ENCODE measurements around the gene TENT5C.

The TENT5C gene

DNA sequence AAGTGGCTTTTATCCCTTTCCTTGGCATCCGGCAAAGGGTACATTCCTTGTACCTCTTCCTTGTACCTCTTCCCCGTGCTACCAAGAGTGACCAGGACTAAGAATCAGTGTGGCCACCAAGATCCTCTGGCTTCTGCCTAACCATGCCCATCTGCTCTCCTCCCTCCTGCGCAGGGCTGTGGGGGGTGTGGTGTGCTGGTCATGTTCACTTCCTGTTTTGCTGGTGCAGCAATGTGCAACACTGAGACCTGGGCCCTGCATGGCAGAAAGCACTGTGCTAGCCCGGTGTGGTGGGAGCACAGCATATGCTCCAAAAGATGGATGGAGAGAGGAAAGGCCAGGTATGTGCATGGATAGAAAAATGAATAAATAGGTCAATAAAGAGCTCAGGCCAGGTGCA is 33.3 kb upstream of the TENT5C start:
- DNase-seq (ENCODE audit: low spot score), result no peak

DNA sequence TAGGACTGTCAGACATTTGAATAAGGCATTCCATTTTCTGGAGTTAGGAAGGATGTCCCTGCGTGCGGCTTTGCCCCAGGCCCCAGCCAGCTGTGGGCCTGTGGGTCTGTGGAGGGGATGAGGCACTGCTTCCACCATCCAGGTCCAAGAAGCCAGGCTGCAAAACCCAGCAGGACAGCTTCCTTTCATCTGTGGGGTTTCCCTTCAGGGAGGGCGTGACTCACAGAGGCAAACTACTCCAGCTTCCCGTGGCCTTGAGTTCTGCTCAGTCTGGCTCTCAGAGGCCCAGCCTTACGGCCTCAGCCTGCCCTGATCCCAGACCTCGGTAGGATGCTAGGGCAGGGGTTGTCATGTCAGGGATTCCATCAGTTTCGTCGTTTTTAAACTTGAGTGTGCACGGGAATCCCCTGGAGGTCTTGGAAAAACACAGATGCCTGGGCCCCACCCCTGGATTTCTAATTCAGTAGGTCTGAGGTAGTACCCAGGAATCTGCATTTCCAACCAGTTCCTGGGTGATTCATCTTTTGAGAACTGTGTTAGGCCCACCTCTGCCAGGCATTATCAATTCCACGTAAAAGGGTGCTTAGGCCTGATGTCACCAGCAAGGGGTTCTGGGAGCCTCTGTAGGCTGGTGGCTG is 32.3 kb upstream of the TENT5C start:
- DNase-seq (ENCODE audit: low spot score), result no peak

DNA sequence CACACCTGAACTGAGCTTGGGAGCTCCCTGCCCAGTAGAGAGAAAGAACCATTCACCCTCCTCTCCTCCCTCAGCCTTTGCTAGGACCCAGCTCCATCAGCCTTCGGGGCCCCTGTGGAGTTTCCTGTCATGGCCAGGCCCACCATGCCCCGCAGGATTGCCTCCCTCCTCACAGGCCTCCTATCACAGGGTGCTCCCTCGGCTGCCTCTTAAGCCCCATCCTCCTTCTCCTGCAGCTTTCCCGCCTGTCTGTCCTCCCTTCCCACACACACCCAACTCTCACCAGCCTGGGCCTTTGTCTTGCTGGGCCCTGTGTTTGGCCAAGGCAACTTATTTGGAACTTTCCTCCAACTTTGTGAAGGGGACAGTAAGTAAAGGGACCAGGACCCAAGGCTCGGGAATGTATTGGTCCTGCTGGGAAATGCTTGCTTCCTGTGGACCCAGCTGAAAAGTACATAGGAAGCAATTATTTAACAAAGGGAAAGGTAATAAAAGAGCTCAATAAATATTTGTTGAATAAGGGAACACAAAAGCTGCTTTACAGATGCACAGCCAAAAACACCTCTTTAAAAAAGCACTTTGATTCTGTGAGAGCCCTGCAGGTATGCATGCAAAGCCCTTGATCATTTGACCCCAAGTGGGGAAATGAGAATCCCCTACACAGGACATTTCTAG is 31.6 kb upstream of the TENT5C start:
- DNase-seq (ENCODE audit: low spot score), result no peak

DNA sequence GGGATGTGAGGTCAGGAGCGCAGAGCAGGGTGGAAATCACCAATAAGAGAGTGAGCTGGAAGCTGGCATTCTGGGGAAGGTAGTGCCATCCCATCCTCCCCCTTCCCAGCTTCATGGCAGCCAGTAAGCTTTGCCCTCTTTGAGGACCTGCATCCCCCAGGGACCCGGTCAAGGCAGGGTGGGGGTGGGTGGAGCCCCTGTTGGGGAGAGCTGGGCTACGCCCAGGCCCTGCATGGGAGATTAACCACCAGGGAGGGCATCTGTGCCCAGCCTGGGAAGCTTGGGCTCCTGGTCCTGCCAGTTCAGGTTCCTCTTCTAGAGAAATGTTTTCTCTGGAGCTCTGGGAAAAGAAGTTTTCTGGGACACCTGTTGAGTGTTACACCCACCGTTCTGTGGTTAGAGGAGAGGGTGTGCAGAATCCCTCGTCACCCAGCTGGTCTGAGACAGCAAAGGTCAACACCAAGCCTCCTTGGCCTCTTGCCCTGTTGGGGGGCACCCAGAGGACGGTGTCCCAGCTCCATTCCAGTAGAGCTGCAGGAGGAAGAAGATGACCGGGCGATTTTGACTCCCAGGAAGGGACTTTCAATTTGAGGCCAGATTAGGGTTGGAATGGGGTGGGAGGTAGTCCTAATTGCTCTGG is 30.1 kb upstream of the TENT5C start:
- no peak for DNase-seq (ENCODE audit: low spot score)

- no peak for DNase-seq (ENCODE audit: low spot score)
Measured at GRCh38 chr1:117576236-117576635, 29.6 kb upstream of the TENT5C start.

DNA sequence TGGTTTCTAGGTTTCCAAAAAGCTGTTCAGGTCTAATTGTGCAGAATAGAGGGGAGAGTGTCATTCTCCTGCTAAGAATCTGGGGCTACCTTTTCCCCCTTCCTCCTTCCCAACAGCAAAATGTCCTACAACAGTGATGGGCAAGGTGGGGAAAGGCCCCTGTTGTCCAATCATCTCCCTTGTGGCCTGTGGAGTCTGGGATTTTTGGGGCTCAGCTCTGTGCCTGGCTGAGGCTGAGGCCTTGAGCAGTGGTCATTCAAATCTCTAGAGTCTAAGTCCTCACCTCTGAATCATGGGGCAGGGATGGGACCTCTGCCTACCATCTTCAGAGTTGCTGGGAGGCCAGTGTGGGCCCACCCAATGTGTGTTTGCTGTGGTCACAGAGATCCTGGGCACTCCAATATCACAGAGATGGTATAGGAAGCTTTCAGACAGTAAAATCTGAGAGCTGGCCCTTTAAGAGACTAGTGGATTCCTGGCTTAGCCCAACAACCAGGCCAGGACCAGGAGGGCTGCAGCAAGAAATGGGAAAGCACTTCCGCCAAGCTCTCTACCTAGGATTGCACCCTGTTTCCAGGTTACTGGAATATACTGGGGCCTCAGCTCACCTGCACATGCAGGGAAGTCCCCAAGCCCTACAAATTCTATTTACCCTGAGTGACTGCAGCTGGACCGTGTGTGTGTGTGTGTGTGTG is 28.5 kb upstream of the TENT5C start:
- DNase-seq (ENCODE audit: low spot score), result no peak

DNA sequence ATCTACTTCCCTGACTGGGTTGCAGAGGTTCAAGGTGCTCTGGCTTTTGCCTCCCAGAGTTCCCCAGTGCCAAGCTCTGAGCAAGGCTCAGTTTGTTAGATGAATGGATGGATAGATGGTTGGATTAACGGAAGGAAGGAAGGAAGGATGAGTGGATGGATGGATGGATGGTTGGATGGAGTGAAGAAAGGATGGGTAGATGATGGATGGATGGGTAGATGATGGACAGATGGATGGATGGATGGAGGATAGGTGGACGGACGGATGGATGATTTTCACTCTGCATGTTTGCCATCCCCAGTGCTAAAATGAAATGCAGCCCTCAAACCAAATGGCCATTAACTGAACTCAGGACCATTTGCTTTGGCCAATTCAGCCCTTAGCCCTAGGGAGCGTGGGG is 27.4 kb upstream of the TENT5C start:
- DNase-seq (ENCODE audit: low spot score), result no peak

- DNase-seq (ENCODE audit: low spot score), result no peak
Measured at GRCh38 chr1:117579221-117579906, 26.5 kb upstream of the TENT5C start.

- no peak for DNase-seq (ENCODE audit: low spot score)
Measured at GRCh38 chr1:117580436-117580835, 25.4 kb upstream of the TENT5C start.

DNA sequence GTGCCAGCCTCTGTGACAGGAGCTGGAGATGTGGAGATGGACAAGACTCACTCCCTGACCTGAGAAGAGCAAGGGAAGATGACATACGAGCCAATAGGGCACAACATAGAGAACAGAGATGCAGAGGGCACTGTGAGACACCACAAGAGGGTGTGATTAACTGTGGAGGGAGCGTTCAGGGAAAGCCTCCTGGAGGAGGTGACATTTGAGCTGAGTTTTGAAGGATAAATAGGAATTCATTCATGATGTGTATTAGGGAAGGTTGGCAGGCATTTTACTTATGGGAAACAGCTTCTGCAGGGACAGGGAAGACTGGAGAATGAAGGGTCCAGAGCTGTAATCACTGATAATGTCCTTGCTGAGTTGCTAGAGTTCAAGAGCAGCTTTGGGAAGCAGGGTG is 25.0 kb upstream of the TENT5C start:
- no peak for DNase-seq (ENCODE audit: low spot score)

GRCh38 chr1:117581391-117581943 is 24.4 kb upstream of the TENT5C start:
- DNase-seq (ENCODE audit: low spot score), result no peak

- DNase-seq (ENCODE audit: low spot score), result no peak
Measured at GRCh38 chr1:117582451-117582850, 23.4 kb upstream of the TENT5C start.

GRCh38 chr1:117583247-117583646 is 22.6 kb upstream of the TENT5C start:
- no peak for DNase-seq (ENCODE audit: low spot score)

DNA sequence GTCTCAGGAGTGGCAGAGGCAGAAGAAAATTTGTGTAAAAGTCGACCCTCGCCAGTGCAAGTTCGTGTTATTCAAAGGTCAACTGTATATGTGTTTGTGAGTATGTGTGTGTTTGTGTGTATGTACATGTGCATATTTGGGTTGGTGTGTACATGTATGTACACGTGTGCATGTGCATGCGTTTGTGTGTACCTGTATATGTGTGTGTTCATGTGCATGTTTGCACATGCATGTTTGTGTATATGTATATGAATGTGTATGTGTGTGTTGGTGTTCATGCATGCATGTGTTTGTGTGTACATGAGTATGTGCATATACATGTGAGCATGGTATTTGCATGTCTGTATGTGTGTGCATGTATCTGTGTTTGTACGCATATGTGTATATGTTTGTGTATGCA is 21.7 kb upstream of the TENT5C start:
- DNase-seq (ENCODE audit: low spot score), result no peak

GRCh38 chr1:117585086-117585485 is 20.8 kb upstream of the TENT5C start:
- DNase-seq (ENCODE audit: low spot score), result no peak

DNA sequence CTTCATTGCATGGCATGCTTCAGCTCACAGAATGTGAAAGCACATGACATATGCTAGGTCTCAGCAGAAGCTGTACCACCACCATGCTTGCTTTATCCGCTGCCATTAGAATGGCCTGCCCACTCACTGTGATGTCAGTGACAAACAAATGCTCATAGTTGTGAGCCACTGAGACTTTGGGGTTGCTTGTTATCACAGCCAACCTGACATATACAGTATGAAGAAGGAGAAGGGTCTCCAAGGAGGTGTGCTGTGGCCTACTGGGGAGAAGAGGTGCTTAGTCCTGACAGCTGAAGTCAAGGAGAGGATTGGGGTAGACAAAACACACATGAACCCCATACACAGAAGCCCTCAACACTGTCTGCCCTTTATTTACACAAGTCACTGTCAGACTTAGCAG is 19.5 kb upstream of the TENT5C start:
- no peak for DNase-seq (ENCODE audit: low spot score)

DNA sequence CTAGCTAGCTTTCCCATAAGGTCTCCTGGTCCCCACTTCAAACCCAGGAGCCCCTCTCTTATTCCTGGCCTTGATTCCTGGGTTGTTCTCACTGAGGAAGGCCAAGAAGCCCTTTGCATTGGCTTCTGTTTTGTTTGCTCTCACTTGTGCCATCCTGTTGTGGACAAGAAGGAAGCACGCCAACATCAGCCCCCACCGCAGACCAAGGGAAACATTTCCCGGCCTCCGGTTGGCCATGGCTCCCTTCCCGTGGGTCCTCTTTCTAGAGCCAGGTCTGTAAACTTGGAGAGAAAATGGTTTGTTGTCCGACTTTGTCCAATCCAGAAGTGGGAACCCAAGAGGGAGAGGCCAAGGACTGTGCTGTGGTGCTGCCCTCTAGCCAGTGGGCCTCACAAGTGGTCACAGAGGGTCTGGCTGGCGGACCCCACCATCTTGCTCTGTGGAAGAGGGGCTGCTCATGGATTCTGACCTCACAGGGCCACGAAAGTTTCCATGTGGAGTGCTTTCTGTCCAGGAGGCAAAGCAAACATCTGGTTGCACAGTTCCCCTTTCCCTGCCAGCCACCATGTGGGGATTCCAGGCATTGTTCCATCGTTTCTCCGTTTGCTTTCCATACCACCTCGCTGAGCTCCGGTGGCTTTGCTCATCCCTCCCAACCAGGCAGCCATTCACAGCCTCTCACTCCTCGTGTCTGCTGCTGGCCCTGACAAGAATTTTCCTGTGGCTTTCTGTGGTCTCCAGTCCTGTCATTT is 18.9 kb upstream of the TENT5C start:
- DNase-seq (ENCODE audit: low spot score), result no peak

DNA sequence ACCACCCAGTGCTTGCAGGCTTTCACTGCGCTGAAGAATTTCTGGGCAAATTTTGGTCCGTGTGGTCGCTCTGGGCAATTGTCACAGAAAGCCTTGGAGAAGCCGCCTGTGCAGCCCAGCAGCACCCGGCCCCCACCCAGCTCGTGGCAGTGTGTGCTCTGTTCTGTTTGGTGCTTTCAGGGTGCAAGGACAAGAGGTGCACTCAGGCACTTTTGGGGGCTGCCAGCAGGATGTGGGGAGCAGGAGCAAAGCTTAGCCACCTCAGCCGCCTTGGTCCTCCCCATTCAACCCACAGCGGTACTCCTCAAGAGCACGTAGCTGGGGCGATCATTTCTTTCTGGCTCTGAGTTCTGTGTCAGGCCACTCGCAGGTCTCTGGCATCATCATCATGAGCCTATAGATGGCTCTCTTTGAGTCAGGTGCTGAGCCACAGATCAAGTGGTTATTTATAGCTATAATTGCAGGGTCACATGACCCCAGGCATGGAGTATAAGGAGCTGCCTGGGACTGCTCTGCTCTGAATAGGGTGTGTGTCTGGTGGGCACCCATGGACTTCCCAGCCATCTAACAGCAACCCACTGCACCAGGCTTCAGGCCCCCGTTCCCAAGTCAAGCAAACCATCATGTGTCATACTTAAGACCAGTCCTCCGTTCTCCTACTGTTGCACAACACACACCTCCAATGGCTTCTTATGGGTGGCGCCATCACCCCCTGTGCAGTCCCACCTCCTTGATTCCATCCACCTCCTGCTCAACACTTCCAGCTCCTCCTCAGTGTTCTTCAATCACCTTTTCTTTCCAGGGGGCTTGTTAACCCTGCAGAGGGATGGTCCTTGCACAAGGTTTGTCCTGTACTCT is 18.1 kb upstream of the TENT5C start:
- no peak for DNase-seq (ENCODE audit: low spot score)

DNA sequence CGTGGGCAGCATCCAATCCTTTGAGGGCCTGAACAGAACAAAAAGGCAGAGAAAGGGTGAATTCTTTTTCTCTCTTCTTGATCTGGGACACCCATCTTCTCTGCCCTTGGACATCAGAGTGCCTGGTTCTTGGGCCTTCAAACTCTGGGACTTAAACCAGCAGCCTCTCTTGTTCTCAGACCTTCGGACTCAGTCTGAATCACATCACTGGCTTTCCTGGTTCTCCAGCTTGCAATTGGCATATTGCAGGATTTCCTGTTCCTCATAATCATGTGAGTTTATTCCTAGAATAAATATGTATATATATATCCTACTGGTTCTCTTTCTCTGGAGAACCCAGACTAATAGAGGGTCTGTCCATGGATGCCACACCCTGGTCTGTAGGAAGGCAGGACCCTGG is 16.3 kb upstream of the TENT5C start:
- DNase-seq (ENCODE audit: low spot score), result no peak

Data from SK-N-DZ (cell line).